NCI-H1436 treated with DMSO at 0.1 percent for 48 hours (cell line): ENCODE results near the gene COA7.
A peak's percentile ranks its signal among the peaks of the same experiment; 100 is the strongest.

Experiments
- DNase-seq: peaks from one replicate; lab custom pipeline; 2025; lab: John Stamatoyannopoulos, UW

The COA7 gene

GRCh38 chr1:52669696-52670095 lies 28.5 kb downstream of the COA7 start:
- DNase-seq, result no peak

DNA sequence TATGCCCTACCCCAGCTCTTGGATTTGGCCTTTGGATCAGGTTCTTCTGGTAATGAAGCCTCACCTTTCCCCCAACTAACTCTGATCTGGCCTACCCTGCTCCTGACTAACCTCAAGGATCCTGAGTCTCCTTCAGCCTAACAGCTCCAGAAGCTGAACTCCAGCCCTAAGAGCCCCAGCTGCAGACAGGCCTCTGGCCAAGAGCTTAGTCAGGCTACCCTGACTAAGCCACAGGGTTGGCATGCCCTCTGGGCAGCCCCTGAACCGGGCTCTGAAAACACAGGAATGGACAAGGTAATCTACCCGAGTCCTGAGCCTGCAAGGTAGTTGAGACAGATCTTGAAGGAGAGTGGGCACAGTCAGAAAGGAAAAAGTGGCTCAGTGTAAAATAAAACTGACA lies 29.4 kb downstream of the COA7 start:
- DNase-seq, result no peak

- no peak for DNase-seq
Observed at GRCh38 chr1:52667984-52668383, 30.2 kb downstream of the COA7 start.

DNA sequence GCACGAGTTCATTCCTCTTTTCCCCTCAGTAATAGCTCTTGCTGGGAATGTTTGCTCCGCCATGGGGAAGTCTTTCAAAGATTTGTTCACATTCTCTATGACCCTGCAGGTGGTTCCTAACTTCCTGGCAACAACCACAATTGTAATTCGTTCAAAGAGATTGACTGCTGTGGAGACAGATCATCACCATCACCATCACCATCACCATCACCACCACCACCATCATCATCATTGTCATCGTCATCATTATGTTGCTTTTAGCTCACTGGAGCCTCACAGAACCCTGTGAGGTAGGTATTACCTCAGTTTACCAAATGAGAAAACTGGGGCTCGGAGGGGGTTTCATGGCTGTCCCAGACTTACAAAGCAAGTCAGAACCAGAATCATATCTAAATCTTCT lies 30.9 kb downstream of the COA7 start:
- DNase-seq, result no peak

DNA sequence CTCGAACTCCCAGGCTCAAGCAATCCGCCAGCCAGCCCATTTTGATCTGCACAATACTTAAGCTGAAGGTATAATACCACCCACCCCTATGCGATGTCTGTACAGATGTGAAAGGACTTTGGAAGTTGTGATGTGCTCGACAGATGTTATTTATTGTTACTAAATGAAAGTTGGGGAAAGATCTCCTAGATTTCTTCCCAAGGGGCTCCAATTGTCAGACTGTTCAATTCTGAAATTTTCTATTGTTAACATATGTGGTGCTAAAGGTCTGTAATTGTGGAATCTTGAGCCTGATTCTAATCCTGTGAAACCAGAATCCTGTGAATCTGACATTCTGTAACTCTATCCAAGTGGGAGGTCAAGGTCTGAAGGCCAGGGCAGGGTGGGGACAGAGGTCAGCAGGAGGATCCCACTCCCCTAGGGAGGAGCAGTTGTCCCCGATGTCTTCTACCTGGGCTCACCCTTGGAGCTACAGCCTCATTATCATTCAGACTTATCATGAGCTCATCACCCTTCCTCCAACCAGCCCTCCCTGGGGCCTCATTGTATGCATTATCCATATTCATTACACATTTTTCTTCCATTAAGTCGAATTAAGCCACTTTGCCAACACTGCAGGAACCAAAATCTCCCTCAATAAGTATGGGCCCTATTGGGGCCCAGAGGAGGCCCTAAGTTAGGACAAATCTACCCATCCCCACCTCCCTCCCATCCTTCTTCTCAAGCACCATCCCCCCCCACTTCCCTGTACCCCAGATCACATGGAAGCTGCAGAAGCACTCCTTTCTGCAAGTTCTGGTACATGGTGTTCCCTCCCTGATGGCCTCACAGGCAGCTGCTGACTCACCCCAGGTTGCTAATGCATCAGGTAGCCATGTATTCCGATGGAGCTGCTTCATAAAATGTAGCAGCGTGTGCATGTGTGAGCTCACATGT lies 32.9 kb downstream of the COA7 start:
- DNase-seq, result no peak

DNA sequence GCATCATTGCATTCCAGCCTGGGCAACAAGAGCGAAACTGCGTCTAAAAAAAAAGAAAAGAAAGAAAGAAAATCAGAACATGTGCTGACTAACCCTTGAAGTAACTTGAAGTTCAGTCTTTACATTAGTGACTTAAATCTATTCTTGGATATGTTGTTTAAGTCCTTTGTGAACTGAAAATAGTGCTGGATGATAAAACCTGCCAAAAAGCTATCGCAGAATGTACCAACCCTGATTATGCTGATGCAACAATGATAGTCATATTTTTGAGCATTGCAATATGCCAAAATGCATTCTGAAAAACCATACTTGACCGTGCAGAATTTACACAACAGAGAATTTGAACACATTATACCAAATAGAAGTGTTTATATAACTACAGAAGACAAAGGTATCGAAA lies 34.4 kb downstream of the COA7 start:
- no peak for DNase-seq

- peak; percentile 35 for DNase-seq
Observed at GRCh38 chr1:52662645-52663313, 35.4 kb downstream of the COA7 start.

- DNase-seq, result no peak
Observed at GRCh38 chr1:52660807-52661206, 37.3 kb downstream of the COA7 start.

- no peak for DNase-seq
Observed at GRCh38 chr1:52659851-52660596, 38.1 kb downstream of the COA7 start.

DNA sequence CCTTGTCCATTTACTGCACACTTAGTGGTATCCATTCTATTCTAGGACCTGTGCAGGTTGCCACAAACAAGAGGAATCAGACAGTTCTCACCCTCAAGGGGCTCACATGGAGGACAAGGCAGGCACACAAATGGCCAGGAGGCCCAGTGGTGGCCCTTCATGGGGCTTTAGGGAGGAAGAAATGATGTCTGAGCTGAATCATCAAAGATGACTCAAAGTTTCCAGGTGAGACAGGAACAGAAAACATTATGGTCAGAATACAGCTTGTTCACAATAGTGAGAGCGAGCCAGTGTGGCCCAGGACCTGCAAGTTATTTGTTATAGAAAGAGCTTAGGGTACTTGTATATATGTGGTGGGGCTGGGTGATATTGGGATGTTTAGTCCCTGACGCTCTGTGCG lies 38.8 kb downstream of the COA7 start:
- DNase-seq, result no peak

- DNase-seq, result no peak
Observed at GRCh38 chr1:52658795-52659194, 39.4 kb downstream of the COA7 start.

GRCh38 chr1:52657702-52658101 lies 40.4 kb downstream of the COA7 start:
- DNase-seq, result no peak

DNA sequence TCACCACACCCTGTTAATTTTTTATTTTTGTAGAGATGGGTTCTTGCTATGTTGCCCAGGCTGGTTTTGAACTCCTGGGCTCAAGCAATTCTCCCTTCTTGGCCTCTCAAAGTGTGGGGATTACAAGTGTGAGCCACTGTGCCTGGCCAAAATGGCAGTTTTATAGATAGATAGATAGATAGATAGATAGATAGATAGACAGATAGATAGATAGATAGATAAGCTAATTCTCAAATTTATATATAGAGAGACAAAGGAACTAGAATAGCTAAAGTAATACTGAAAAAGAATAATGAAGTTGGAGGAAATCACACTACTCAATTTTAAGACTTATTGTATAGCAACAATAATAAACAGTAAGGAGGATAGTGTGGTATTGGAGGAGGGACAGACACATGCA lies 44.1 kb downstream of the COA7 start:
- no peak for DNase-seq

DNA sequence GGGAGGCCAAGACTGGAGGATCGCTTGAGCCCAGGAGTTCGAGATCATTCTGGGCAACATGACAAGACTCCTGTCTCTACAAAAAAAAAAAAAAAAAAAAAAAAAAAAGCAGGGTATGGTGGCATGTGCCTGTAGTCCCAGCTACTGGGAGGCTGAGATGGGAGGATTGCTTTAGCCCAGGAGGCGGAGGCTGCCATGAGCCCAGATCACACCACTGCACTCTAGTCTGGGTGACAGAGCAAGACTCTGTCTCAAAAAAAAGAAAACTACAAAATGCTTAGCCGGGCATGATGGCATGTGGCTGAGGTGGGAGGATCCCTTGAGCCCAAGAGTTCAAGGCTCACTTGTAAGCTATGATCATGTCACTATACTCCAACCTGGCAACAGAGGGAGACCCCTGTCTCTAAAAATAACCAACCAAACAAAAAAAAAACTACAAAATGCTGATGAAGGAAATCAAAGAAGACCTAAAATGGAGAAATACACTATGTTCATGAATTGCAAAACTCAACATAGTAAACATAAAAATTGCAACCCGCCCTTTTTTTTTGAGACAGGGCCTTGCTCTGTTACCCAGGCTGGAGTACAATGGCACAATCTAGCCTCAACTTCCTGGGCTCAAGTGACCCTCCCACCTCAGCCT lies 44.8 kb downstream of the COA7 start:
- no peak for DNase-seq

GRCh38 chr1:52651904-52652303 lies 46.2 kb downstream of the COA7 start:
- no peak for DNase-seq

DNA sequence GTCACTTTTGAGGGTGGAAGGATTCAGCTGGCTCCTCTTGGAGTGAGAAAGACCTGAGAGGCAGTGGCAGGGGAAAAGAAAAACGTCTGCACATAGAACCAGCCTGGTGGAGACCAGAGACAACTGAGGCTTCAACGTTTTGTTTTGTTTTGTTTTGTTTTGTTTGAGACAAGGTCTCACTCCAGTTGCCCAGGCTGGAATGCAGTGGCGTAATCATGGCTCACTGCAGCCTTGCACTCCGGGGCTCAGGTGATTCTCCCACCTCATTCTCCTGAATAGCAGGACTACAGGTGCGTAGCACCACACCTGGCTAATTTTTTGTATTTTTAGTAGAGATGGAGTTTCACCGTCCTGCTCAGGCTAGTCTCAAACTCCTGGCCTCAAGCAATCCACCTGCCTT lies 52.9 kb downstream of the COA7 start:
- no peak for DNase-seq

DNA sequence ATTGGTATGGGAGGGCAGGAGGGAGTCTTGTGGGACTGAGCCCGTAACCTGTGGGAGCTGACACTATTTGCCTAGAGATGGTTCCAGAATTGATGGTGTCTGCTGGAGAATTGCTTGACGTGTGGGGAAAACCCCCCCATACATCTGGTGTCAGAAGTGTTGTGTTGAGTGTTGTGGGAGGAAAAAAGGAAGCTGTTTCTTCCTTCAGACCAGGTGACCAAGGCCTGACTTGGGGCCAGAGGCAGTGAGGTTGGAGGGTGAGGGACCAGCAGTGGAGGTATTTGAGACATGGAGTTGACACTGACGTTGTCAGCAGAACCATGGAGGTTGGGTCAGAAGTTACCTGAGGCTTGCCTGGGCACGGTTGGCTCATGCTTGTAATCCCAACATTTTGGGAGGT lies 56.8 kb downstream of the COA7 start:
- DNase-seq, result no peak

- no peak for DNase-seq
Observed at GRCh38 chr1:52640697-52641096, 57.5 kb downstream of the COA7 start.

DNA sequence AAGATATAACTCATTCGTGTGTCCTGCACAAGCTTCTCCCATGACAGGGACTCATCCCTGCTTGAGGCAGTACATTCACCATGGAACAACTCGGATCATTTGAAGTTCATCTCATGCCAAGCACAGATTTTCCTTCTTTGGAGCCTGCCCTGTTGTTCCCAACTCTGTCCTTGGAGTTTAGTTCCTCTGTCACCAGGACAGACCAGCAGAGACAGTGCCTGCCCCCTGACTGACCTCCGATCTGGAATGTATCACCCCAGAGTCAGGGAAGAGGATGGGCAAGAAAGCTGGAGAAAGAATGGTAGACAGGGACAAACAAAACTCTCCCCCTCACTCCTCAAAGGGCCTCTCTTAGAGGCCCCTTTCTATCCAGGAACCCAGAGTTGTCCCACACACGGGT lies 60.2 kb downstream of the COA7 start:
- no peak for DNase-seq

GRCh38 chr1:52636721-52637695 lies 61.1 kb downstream of the COA7 start:
- no peak for DNase-seq
